ENCODE measurements around the gene SUPT7L. TPM values are rescaled to one million over a fixed set of nuclear protein-coding genes. Genes with fewer than 3 reads are reported as not detected.

Gene SUPT7L
- total and polyA plus RNA-seq, 2 of the 13 experiments (the other 11 are each of a cell fraction or from before 2014, with no cell fraction given), result 32.9 to 77.5 TPM

DNA sequence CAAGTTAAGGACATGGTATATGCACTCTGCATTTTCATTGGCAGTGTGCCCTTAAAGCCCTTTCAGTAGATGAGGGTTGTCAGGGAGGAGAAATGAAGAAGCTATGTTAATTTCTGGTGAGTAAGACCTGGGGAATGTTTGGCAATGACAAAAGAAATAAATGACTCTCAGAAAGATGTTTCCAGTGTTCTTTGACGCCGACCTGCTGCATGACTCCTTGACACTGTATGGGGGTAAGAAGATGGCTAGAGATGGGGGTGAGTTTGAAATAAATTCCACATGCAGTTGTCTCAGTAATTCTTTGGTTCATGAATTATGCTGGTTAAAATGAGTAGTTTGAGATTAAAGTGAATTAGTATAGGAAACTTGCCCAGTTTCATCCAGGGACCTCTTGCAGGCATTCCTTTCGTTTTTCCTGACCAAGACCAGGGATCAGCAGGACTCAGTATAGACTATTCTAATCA is 40.5 kb downstream of the SUPT7L start:
- H3K27ac ChIP-seq (ENCODE audit: extremely low read length, insufficient read depth, low read length), result no peak overlapping the region
- no peak overlapping the region for H3K4me2 ChIP-seq (ENCODE audit: low read depth, low read length)
- BruUV-seq (replicated peaks), result no TSS peak
- H3K79me2 ChIP-seq (ENCODE audit: insufficient read depth, low read length), result no peaks in the 10 kb centered on the region
- POLR2A ChIA-PET, result interaction anchor here (1.8 kb wide), 1 partner anchor 40 kb away, joined by 4 read pairs; the partner anchor contains the start of gene ZNF512
- intact Hi-C loops (cut with micrococcal nuclease; ENCODE audit: unreplicated experiment) (no loop called here), in situ Hi-C loops (cut with HindIII; ENCODE audit: extremely low pct_ligation_motif_present, low pct_unique_long_range_greater_than_20kb) (no loop called here)
- H3K4me3 ChIP-seq (replicated peaks in 1 of 3; ENCODE audit: insufficient read depth in 1 of 3, low read depth in 2 of 3, low read length in 3 of 3), result no peak overlapping the region
- peaks cover 5% of the 10 kb centered on the region for H3K4me1 ChIP-seq (ENCODE audit: insufficient read depth, low read length)
- DNase-seq (ENCODE audit: low spot score), result no peak
- H3K9me3 ChIP-seq (ENCODE audit: low read length), result no peaks in the 10 kb centered on the region
- no peak for FAIRE-seq
- H3K9ac ChIP-seq (ENCODE audit: insufficient read depth, low read depth, low read length), result no peak overlapping the region
- CTCF ChIA-PET (ENCODE audit: low intra/inter-chr PET ratio, low total read pairs), result no interaction called here
- ATAC-seq, result no peak
- no peaks in the 10 kb centered on the region for H4K20me1 ChIP-seq (ENCODE audit: insufficient read depth, low read length)
- no peak overlapping the region for H2AFZ ChIP-seq (ENCODE audit: low read length)
- peaks cover 20 to 40% of the 10 kb centered on the region in 2 experiments for H3K36me3 ChIP-seq (replicated peaks in 1 of 2; ENCODE audit: control insufficient read depth in 1 of 2, insufficient read depth in 2 of 2, low read length in 2 of 2)
- 92% methylated on average over 3 of the region's 3 CpGs for WGBS (ENCODE audit: low lambda C conversion rate)
- H3K27me3 ChIP-seq (ENCODE audit: control insufficient read depth in 1 of 2, insufficient read depth in 2 of 2, low read length in 2 of 2), result no peaks in the 10 kb centered on the region
- TF ChIP-seq, protein P1, sequence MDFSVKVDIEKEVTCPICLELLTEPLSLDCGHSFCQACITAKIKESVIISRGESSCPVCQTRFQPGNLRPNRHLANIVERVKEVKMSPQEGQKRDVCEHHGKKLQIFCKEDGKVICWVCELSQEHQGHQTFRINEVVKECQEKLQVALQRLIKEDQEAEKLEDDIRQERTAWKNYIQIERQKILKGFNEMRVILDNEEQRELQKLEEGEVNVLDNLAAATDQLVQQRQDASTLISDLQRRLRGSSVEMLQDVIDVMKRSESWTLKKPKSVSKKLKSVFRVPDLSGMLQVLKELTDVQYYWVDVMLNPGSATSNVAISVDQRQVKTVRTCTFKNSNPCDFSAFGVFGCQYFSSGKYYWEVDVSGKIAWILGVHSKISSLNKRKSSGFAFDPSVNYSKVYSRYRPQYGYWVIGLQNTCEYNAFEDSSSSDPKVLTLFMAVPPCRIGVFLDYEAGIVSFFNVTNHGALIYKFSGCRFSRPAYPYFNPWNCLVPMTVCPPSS (IDR thresholded peaks at IDR 0.05), result no peak
- TF ChIP-seq FOXO1 (CRISPR knock-in tag; IDR thresholded peaks at IDR 0.05) (no peak), SRSF4 (IDR thresholded peaks at IDR 0.05; ENCODE audit: low read depth, low read length, poor library complexity, severe bottlenecking) (no peak), TRIM24 (CRISPR knock-in tag; IDR thresholded peaks at IDR 0.05) (no peak), ZSCAN31 (CRISPR knock-in tag; IDR thresholded peaks at IDR 0.05; ENCODE audit: low read depth) (no peak), ZBTB21 (CRISPR knock-in tag; IDR thresholded peaks at IDR 0.05) (no peak), SKI (IDR thresholded peaks at IDR 0.05; ENCODE audit: partially characterized antibody) (no peak), CEBPB (IDR thresholded peaks at IDR 0.05; ENCODE audit: borderline replicate concordance, low read depth, low read length) (no peak), HNRNPL (IDR thresholded peaks at IDR 0.05; ENCODE audit: low read depth, low read length) (no peak), ATM (IDR thresholded peaks at IDR 0.05; ENCODE audit: borderline replicate concordance) (no peak), ZNF816 (CRISPR knock-in tag; IDR thresholded peaks at IDR 0.05; ENCODE audit: borderline replicate concordance) (no peak)
- TF ChIP-seq, protein P2, sequence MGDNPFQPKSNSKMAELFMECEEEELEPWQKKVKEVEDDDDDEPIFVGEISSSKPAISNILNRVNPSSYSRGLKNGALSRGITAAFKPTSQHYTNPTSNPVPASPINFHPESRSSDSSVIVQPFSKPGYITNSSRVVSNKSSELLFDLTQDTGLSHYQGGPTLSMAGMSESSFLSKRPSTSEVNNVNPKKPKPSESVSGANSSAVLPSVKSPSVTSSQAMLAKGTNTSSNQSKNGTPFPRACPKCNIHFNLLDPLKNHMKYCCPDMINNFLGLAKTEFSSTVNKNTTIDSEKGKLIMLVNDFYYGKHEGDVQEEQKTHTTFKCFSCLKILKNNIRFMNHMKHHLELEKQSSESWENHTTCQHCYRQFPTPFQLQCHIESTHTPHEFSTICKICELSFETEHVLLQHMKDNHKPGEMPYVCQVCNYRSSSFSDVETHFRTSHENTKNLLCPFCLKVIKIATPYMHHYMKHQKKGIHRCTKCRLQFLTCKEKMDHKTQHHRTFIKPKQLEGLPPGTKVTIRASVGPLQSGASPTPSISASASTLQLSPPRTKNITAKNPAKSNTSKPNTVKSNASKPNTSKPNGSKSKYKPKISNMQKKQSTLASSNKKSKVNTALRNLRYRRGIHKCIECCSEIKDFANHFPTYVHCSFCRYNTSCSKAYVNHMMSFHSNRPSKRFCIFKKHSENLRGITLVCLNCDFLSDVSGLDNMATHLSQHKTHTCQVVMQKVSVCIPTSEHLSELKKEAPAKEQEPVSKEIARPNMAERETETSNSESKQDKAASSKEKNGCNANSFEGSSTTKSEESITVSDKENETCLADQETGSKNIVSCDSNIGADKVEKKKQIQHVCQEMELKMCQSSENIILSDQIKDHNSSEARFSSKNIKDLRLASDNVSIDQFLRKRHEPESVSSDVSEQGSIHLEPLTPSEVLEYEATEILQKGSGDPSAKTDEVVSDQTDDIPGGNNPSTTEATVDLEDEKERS (CRISPR knock-in tag; IDR thresholded peaks at IDR 0.05), result no peak
- TF ChIP-seq, protein P3, sequence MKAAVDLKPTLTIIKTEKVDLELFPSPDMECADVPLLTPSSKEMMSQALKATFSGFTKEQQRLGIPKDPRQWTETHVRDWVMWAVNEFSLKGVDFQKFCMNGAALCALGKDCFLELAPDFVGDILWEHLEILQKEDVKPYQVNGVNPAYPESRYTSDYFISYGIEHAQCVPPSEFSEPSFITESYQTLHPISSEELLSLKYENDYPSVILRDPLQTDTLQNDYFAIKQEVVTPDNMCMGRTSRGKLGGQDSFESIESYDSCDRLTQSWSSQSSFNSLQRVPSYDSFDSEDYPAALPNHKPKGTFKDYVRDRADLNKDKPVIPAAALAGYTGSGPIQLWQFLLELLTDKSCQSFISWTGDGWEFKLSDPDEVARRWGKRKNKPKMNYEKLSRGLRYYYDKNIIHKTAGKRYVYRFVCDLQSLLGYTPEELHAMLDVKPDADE (CRISPR knock-in tag; IDR thresholded peaks at IDR 0.05), result no peak
